GM12878 (cell line): ENCODE measurements around the gene PIGX. TPM values are rescaled to one million over a fixed set of nuclear protein-coding genes. Genes with fewer than 3 reads are reported as not detected.

Experiments used
- ATAC-seq: fragments of 200-7000 bp; cut with Tn5 transposase; 3 replicates; pipeline ENCODE4 v1.9.1; 2020; ENCODE audit warnings: mild to moderate bottlenecking, moderate library complexity
- BruUV-seq: library from RNA; stranded (reverse); fragments of 400-500 nt; replicated peaks from 2 replicates; lab custom pipeline; 2021; lab: Mats Ljungman, UMichigan
- CTCF ChIA-PET: fragments of 300-600 bp; sonication (Branson Sonifier 250); formaldehyde crosslinking; extraction: SDS; loops from one replicate; lab custom pipeline; 2021; ENCODE audit warnings: inconsistent platforms; lab: Yijun Ruan, JAX
- POLR2A ChIA-PET: fragments of 350-600 bp; formaldehyde crosslinking; extraction: SDS; loops from one replicate; lab custom pipeline; 2021; ENCODE audit warnings: inconsistent platforms; lab: Charles Lee
- RAD21 ChIA-PET: fragments of 300-600 bp; sonication (Branson Sonifier 250); formaldehyde crosslinking; loops from one replicate; lab custom pipeline; 2023; ENCODE audit warnings: antibody characterized with exemption; ENCODE audit not compliant: unreplicated experiment; lab: Charles Lee
- SMC1A ChIA-PET: fragments of 300-600 bp; sonication (Branson Sonifier 250); formaldehyde crosslinking; loops from one replicate; lab custom pipeline; 2023; ENCODE audit not compliant: unreplicated experiment, uncharacterized antibody; lab: Charles Lee
- DNase-seq: peaks from one replicate; pipeline ENCODE4 v3.0.0-alpha.2; 2011; ENCODE audit warnings: low read depth, low spot score
- FAIRE-seq: peaks from 3 replicates; lab custom pipeline; 2011; peaks lifted over from hg19 to GRCh38; lab: Jason Lieb, UNC
- H2AFZ ChIP-seq: 2 replicates; pipeline ENCODE4 v1.6.0; 2011; ENCODE audit warnings: low read depth, low read length, control low read depth; ENCODE audit not compliant: control insufficient read depth
- H3K27ac ChIP-seq: 2 replicates; pipeline ENCODE4 v1.5.1; 2011; ENCODE audit warnings: control low read depth; ENCODE audit not compliant: control insufficient read depth, insufficient read depth
- H3K27me3 ChIP-seq, 2 experiments: replicated peaks in 1 of 2; 2 replicates each; pipeline versions ENCODE4 v1.6.0 to v1.6.1; 2011; ENCODE audit warnings: low read length in 1 of 2; ENCODE audit not compliant: control insufficient read depth in 2 of 2, insufficient read depth in 2 of 2
- H3K36me3 ChIP-seq, 2 experiments: 2 replicates each; pipeline ENCODE4 v1.5.1; 2011; ENCODE audit warnings: low read length in 1 of 2; ENCODE audit not compliant: control insufficient read depth in 2 of 2, insufficient read depth in 2 of 2
- H3K4me1 ChIP-seq: 2 replicates; pipeline ENCODE4 v1.6.1; 2011; ENCODE audit warnings: mild to moderate bottlenecking, low read length, moderate library complexity, mixed read lengths; ENCODE audit not compliant: control insufficient read depth, insufficient read depth
- H3K4me2 ChIP-seq: 2 replicates; pipeline ENCODE4 v1.6.0; 2011; ENCODE audit warnings: control low read depth; ENCODE audit not compliant: control insufficient read depth, insufficient read depth
- H3K4me3 ChIP-seq: fragments of 200-600 bp; sonication (generic); 2 replicates; pipeline ENCODE4 v1.5.1; 2016
- H3K79me2 ChIP-seq: 2 replicates; pipeline ENCODE4 v1.6.0; 2011; ENCODE audit warnings: low read length; ENCODE audit not compliant: control insufficient read depth, insufficient read depth
- H3K9ac ChIP-seq: 2 replicates; pipeline ENCODE4 v1.8.0; 2011; ENCODE audit warnings: low read length, control low read depth, mixed read lengths; ENCODE audit not compliant: control insufficient read depth, insufficient read depth
- H3K9me3 ChIP-seq: replicated peaks from 3 replicates; pipeline ENCODE4 v1.5.1; 2011; ENCODE audit warnings: mild to moderate bottlenecking, low read length; ENCODE audit not compliant: control insufficient read depth, insufficient read depth
- H4K20me1 ChIP-seq: 2 replicates; pipeline ENCODE4 v1.6.0; 2011; ENCODE audit not compliant: control insufficient read depth, insufficient read depth
- BCL11A ChIP-seq: IDR thresholded peaks from 2 replicates; pipeline ENCODE4 v1.6.1; 2011; ENCODE audit warnings: low read depth, low read length
- BHLHE40 ChIP-seq, 2 experiments: fragments of 450-650 bp in 1 of 2; IDR thresholded peaks; 2 replicates each; pipeline ENCODE4 v1.6.1; 2011 to 2017; ENCODE audit warnings: low read depth in 2 of 2, borderline replicate concordance in 1 of 2, improper control_type of control experiment in 1 of 2, low read length in 1 of 2, mild to moderate bottlenecking in 1 of 2
- ESRRA ChIP-seq: IDR thresholded peaks from 2 replicates; pipeline ENCODE4 v1.6.1; 2012; ENCODE audit warnings: mild to moderate bottlenecking, low read length, improper control_type of control experiment
- EZH2 ChIP-seq: IDR thresholded peaks from 2 replicates; pipeline ENCODE4 v1.6.1; 2012; ENCODE audit warnings: low read depth, mild to moderate bottlenecking, control low read depth, inconsistent platforms, low read length, borderline replicate concordance; ENCODE audit not compliant: control insufficient read depth
- RAD51 ChIP-seq: fragments of 450-650 bp; IDR thresholded peaks from 2 replicates; pipeline ENCODE4 v1.6.1; 2016; ENCODE audit warnings: moderate library complexity, mild to moderate bottlenecking, inconsistent platforms
- SIX5 ChIP-seq: IDR thresholded peaks from 2 replicates; pipeline ENCODE4 v1.6.1; 2011; ENCODE audit warnings: mild to moderate bottlenecking, low read depth, low read length, moderate library complexity; ENCODE audit not compliant: severe bottlenecking
- SMC3 ChIP-seq: IDR thresholded peaks from 2 replicates; pipeline ENCODE4 v1.6.1; 2011; ENCODE audit warnings: low read length, improper control_type of control experiment, borderline replicate concordance
- SUZ12 ChIP-seq: fragments of 200-600 bp; sonication (generic); IDR thresholded peaks from one replicate; pipeline ENCODE4 v1.6.1; 2018; ENCODE audit warnings: antibody characterized with exemption, mild to moderate bottlenecking; ENCODE audit not compliant: unreplicated experiment
- WGBS: methylation state at CpG from one replicate; pipeline ENCODE4 v1.1.6; 2016; ENCODE audit warnings: low lambda C conversion rate; ENCODE audit not compliant: insufficient replicate concordance, insufficient coverage; ENCODE audit errors: missing lambda C conversion rate; 5-methylcytosine and 5-hydroxymethylcytosine counted together
- in situ Hi-C: fragments of 300-500 bp; cut with MboI; formaldehyde crosslinking; loops from 9 replicates; pipeline ENCODE4 v1.14.3; 2018; ENCODE audit warnings: mixed read lengths
- intact Hi-C: fragments of 100-400 bp; cut with micrococcal nuclease; formaldehyde crosslinking; loops from one replicate; pipeline ENCODE4 v1.14.2; 2022; ENCODE audit not compliant: unreplicated experiment
- polyA plus RNA-seq, 11 experiments: library from polyadenylated mRNA; depleted of rRNA in 4 of 11; unstranded in 6 of 11; stranded (reverse) in 5 of 11; fragments of >200 nt; fragmentation: Nextera tagmentation in 4 of 11; fragmentation: Illumina TruSeq in 1 of 11; extraction: Ambion mirVana in 4 of 11; extraction: Trizol in 1 of 11; gene quantifications; 1 replicate in 1 of 11; 2 replicates in 10 of 11; pipeline versions ENCODE4 v1.2.1 to v1.2.3, GENCODE V29; 2011 to 2016; ENCODE audit warnings: inconsistent platforms in 2 of 11, missing spikeins in 2 of 11, low read depth in 1 of 11
- total RNA-seq, 4 experiments: library from RNA; depleted of rRNA in 3 of 4; stranded (reverse); fragments of >200 nt in 3 of 4; fragmentation: Illumina TruSeq in 1 of 4; extraction: Trizol in 1 of 4; gene quantifications; 2 replicates each; pipeline versions ENCODE4 v1.2.1 to v1.2.3, GENCODE V29; 2013 to 2021
- TF ChIP-seq, protein P1 (sequence below): fragments of 450-650 bp; IDR thresholded peaks from 2 replicates; pipeline ENCODE4 v1.6.1; 2016; ENCODE audit warnings: mild to moderate bottlenecking, moderate library complexity, borderline replicate concordance
- TF ChIP-seq, protein P2 (sequence below): fragments of 450-650 bp; formaldehyde crosslinking; IDR thresholded peaks from 2 replicates; pipeline ENCODE4 v1.4.0; 2020; ENCODE audit warnings: mild to moderate bottlenecking, moderate library complexity

The PIGX gene
- total and polyA plus RNA-seq, 10 of the 15 experiments (the other 5 are each of a cell fraction or from before 2014, with no cell fraction given), result 3.8 to 40.0 (median 22.3) TPM

DNA sequence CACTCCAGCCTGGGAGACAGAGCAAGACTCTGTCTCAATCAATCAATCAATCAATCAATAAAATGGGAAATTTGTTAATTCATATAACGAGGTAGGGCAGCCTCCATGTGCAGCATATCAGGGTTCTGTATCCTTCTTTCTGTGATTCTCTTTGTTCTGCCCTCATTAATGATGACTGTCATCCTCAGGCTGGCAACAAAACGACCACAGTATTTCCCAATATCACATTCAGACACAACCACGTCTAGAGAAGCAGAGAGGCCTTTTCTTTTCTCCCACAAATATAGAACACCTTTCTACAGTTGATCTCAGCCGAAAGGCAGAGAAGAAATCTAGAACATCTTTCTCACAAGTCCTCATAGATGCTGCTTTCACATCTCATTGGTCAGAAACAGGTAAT, 11.4 kb upstream of the PIGX start:
- SMC1A ChIA-PET, result interaction anchor here (1.1 kb wide), 1 partner anchor 18 kb away, joined by 3 read pairs; no protein-coding TSS in a partner anchor
- FAIRE-seq (no peak), DNase-seq (no peak), ATAC-seq (no peak)
- H3K27ac ChIP-seq, result no peak overlapping the region
- no peaks in the 10 kb centered on the region for H3K36me3 ChIP-seq
- H3K79me2 ChIP-seq, result no peaks in the 10 kb centered on the region
- H3K9me3 ChIP-seq, result no peaks in the 10 kb centered on the region
- H4K20me1 ChIP-seq, result no peaks in the 10 kb centered on the region
- POLR2A ChIA-PET, result no interaction called here
- no peaks in the 10 kb centered on the region for H3K4me1 ChIP-seq
- intact Hi-C loops (no loop called here), in situ Hi-C loops (no loop called here)
- no peak overlapping the region for H3K4me2 ChIP-seq
- no peak overlapping the region for H2AFZ ChIP-seq
- no peak overlapping the region for H3K4me3 ChIP-seq
- H3K9ac ChIP-seq, result no peak overlapping the region
- no TSS peak for BruUV-seq
- RAD21 ChIA-PET, result no interaction called here
- 32% methylated on average over 4 of the region's 4 CpGs for WGBS
- CTCF ChIA-PET, result interaction anchor here (1.0 kb wide), 1 partner anchor 89 kb away, joined by 3 read pairs; no protein-coding TSS in a partner anchor
- TF ChIP-seq, protein P1, sequence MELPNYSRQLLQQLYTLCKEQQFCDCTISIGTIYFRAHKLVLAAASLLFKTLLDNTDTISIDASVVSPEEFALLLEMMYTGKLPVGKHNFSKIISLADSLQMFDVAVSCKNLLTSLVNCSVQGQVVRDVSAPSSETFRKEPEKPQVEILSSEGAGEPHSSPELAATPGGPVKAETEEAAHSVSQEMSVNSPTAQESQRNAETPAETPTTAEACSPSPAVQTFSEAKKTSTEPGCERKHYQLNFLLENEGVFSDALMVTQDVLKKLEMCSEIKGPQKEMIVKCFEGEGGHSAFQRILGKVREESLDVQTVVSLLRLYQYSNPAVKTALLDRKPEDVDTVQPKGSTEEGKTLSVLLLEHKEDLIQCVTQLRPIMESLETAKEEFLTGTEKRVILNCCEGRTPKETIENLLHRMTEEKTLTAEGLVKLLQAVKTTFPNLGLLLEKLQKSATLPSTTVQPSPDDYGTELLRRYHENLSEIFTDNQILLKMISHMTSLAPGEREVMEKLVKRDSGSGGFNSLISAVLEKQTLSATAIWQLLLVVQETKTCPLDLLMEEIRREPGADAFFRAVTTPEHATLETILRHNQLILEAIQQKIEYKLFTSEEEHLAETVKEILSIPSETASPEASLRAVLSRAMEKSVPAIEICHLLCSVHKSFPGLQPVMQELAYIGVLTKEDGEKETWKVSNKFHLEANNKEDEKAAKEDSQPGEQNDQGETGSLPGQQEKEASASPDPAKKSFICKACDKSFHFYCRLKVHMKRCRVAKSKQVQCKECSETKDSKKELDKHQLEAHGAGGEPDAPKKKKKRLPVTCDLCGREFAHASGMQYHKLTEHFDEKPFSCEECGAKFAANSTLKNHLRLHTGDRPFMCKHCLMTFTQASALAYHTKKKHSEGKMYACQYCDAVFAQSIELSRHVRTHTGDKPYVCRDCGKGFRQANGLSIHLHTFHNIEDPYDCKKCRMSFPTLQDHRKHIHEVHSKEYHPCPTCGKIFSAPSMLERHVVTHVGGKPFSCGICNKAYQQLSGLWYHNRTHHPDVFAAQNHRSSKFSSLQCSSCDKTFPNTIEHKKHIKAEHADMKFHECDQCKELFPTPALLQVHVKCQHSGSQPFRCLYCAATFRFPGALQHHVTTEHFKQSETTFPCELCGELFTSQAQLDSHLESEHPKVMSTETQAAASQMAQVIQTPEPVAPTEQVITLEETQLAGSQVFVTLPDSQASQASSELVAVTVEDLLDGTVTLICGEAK, result no peak
- TF ChIP-seq SIX5 (no peak), SUZ12 (no peak), BHLHE40 (IDR thresholded peaks at IDR 0.05; ENCODE audit: borderline replicate concordance in 1 of 2, low read depth in 2 of 2, low read length in 1 of 2) (no peak), EZH2 (no peak), SMC3 (no peak), RAD51 (no peak), BCL11A (no peak), ESRRA (no peak)
- TF ChIP-seq, protein P2, sequence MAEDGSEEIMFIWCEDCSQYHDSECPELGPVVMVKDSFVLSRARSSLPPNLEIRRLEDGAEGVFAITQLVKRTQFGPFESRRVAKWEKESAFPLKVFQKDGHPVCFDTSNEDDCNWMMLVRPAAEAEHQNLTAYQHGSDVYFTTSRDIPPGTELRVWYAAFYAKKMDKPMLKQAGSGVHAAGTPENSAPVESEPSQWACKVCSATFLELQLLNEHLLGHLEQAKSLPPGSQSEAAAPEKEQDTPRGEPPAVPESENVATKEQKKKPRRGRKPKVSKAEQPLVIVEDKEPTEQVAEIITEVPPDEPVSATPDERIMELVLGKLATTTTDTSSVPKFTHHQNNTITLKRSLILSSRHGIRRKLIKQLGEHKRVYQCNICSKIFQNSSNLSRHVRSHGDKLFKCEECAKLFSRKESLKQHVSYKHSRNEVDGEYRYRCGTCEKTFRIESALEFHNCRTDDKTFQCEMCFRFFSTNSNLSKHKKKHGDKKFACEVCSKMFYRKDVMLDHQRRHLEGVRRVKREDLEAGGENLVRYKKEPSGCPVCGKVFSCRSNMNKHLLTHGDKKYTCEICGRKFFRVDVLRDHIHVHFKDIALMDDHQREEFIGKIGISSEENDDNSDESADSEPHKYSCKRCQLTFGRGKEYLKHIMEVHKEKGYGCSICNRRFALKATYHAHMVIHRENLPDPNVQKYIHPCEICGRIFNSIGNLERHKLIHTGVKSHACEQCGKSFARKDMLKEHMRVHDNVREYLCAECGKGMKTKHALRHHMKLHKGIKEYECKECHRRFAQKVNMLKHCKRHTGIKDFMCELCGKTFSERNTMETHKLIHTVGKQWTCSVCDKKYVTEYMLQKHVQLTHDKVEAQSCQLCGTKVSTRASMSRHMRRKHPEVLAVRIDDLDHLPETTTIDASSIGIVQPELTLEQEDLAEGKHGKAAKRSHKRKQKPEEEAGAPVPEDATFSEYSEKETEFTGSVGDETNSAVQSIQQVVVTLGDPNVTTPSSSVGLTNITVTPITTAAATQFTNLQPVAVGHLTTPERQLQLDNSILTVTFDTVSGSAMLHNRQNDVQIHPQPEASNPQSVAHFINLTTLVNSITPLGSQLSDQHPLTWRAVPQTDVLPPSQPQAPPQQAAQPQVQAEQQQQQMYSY, result no peak
- H3K27me3 ChIP-seq, result no peaks in the 10 kb centered on the region
